Epithelial cell of alveolus of lung (primary cell): ENCODE measurements around the gene TSPAN2. TPM values are rescaled to one million over a fixed set of nuclear protein-coding genes. Genes with fewer than 3 reads are reported as not detected.

Experiments used
- total RNA-seq: library from RNA; depleted of rRNA; stranded (reverse); fragments of >200 nt; gene quantifications from 2 replicates; pipeline ENCODE4 v1.2.1, GENCODE V29; 2015

Gene TSPAN2
- total RNA-seq, result 2.3 and 2.9 TPM in 2 replicates

GRCh38 chr1:115089420-115090185 lies at the start of gene TSPAN2:
TSPAN2 (minus strand) TSS chr1:115089503; CDS start chr1:115089432, 71 bp downstream.

GRCh38 chr1:115029526-115029925 lies 59.8 kb downstream of the TSPAN2 start, which contains the start of gene TSHB:
TSHB (plus strand) TSS chr1:115029826; CDS start chr1:115033363, 3,537 bp downstream.

Other genes with a start within 250 kb of the TSPAN2 start
- gene SYCP1, start 234.6 kb downstream of the TSPAN2 start, total RNA-seq, result not detected in 2 replicates
- not detected in 2 replicates for gene TSHB, start 59.7 kb downstream of the TSPAN2 start, total RNA-seq
- gene NGF, start 248.7 kb upstream of the TSPAN2 start, total RNA-seq, result 1.2 TPM in 1 of 2 replicates, not detected in the other